SK-N-SH treated with all-trans-retinoic acid at 6 μM for 48 hours (cell line): ENCODE measurements around the gene TFCP2.

ENCODE experiments used
- GLIS3 ChIP-seq: fragments of 250-450 bp; sonication (Bioruptor Pico); IDR thresholded peaks from 2 replicates; pipeline ENCODE4 v1.5.0; 2020; ENCODE audit warnings: mild to moderate bottlenecking, moderate library complexity
- TF ChIP-seq, protein P1 (sequence below): fragments of 250-450 bp; sonication (Bioruptor Pico); IDR thresholded peaks from 2 replicates; pipeline ENCODE4 v1.5.0; 2020; ENCODE audit warnings: mild to moderate bottlenecking, moderate library complexity

DNA sequence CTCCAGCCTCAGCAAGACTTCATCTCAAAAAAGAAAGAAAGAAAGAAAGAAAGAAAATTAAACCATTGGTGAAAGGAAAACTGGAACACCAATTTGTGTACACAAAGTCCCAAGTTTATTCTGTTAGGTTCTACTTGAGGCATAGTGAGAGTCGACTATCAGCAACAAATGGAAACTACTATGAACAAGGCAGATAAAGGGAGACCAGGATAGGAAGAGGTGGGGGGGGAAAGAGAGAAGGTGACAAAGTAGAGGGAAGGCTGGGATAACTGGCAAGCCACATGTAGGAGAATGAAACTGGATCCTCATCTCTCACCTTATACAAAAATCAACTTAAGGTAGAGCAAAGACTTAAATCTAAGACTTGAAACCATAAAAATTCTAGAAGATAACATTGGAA is 25.6 kb downstream of the TFCP2 start:
- TF ChIP-seq, protein P1, sequence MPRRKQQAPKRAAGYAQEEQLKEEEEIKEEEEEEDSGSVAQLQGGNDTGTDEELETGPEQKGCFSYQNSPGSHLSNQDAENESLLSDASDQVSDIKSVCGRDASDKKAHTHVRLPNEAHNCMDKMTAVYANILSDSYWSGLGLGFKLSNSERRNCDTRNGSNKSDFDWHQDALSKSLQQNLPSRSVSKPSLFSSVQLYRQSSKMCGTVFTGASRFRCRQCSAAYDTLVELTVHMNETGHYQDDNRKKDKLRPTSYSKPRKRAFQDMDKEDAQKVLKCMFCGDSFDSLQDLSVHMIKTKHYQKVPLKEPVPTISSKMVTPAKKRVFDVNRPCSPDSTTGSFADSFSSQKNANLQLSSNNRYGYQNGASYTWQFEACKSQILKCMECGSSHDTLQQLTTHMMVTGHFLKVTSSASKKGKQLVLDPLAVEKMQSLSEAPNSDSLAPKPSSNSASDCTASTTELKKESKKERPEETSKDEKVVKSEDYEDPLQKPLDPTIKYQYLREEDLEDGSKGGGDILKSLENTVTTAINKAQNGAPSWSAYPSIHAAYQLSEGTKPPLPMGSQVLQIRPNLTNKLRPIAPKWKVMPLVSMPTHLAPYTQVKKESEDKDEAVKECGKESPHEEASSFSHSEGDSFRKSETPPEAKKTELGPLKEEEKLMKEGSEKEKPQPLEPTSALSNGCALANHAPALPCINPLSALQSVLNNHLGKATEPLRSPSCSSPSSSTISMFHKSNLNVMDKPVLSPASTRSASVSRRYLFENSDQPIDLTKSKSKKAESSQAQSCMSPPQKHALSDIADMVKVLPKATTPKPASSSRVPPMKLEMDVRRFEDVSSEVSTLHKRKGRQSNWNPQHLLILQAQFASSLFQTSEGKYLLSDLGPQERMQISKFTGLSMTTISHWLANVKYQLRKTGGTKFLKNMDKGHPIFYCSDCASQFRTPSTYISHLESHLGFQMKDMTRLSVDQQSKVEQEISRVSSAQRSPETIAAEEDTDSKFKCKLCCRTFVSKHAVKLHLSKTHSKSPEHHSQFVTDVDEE (CRISPR knock-in tag) = no peak
- TF ChIP-seq GLIS3 = no peak
